Measurements from ENCODE around the gene WWOX. TPM values are rescaled to one million over a fixed set of nuclear protein-coding genes. Genes with fewer than 3 reads are reported as not detected.

WWOX gene
- total RNA-seq, 1 donor from 2014 or later = 12.6 TPM

GRCh38 chr16:78392585-78393195 is 293.2 kb downstream of the WWOX start:
- no peaks in the 10 kb centered on the region for H3K36me3 ChIP-seq (ENCODE audit: control insufficient read depth, insufficient read depth, low read length)
- no peaks in the 10 kb centered on the region for H3K27me3 ChIP-seq (ENCODE audit: control insufficient read depth, insufficient read depth, low read length)
- no peak overlapping the region for H3K4me3 ChIP-seq (ENCODE audit: low read depth, low read length)
- no peak for DNase-seq (ENCODE audit: low read depth)
- TF ChIP-seq, protein P1, sequence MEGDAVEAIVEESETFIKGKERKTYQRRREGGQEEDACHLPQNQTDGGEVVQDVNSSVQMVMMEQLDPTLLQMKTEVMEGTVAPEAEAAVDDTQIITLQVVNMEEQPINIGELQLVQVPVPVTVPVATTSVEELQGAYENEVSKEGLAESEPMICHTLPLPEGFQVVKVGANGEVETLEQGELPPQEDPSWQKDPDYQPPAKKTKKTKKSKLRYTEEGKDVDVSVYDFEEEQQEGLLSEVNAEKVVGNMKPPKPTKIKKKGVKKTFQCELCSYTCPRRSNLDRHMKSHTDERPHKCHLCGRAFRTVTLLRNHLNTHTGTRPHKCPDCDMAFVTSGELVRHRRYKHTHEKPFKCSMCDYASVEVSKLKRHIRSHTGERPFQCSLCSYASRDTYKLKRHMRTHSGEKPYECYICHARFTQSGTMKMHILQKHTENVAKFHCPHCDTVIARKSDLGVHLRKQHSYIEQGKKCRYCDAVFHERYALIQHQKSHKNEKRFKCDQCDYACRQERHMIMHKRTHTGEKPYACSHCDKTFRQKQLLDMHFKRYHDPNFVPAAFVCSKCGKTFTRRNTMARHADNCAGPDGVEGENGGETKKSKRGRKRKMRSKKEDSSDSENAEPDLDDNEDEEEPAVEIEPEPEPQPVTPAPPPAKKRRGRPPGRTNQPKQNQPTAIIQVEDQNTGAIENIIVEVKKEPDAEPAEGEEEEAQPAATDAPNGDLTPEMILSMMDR (IDR thresholded peaks at IDR 0.05; ENCODE audit: insufficient read depth, low read length, severe bottlenecking) = no peak
- no peak for FAIRE-seq

GRCh38 chr16:78395035-78395434 is 295.6 kb downstream of the WWOX start:
- FAIRE-seq = no peak

DNA sequence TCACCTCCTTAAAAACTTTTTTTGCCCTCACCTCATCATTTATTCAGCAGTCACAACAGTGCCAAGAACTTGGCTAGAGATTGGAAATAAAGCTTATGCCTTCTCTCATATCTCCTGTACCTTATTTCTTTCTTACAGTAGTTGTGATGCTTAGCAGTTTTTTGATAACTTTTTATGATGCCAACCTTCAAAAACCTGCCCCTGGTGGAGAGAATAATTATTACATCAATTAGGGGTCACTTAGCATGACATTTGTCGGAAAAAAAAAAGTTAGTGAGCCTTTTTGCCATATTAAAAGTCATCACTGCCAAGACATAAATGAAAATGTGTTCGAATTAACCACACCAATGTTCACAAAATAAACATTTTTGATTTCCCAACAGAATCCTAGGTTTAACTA is 296.6 kb downstream of the WWOX start:
- DNase-seq (ENCODE audit: low read depth) = peak; percentile 2
- TF ChIP-seq, protein P1 (IDR thresholded peaks at IDR 0.05; ENCODE audit: insufficient read depth, low read length, severe bottlenecking) = no peak

More at GRCh38 chr16:78395035-78395434, 295.6 kb downstream of the WWOX start:
- H3K36me3 ChIP-seq (ENCODE audit: control insufficient read depth, insufficient read depth, low read length) = no peaks in the 10 kb centered on the region
- no peak overlapping the region for H3K4me3 ChIP-seq (ENCODE audit: low read depth, low read length)
- DNase-seq (ENCODE audit: low read depth) = no peak
- TF ChIP-seq, protein P1 (IDR thresholded peaks at IDR 0.05; ENCODE audit: insufficient read depth, low read length, severe bottlenecking) = no peak
- H3K27me3 ChIP-seq (ENCODE audit: control insufficient read depth, insufficient read depth, low read length) = no peaks in the 10 kb centered on the region

DNA sequence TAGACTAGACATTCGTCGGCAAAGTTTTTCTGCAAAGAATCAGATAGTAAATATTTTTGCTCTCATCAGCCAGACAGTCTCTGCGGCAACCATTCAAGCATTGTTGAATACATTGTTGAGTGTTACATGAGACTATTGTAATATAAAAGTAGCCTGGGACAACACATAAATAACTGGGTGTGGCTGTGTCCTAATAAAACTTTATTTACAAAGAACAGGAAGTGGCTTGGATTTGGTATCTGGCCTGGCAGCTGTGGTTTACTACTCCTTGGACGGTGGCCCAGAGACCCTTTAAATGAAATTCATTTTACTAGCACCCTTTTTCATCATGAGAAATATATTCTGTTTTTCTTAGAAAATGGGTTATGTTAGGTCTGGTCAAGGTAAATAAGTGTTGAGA is 297.2 kb downstream of the WWOX start:
- Histone ChIP-seq H3K36me3 (ENCODE audit: control insufficient read depth, insufficient read depth, low read length) (no peaks in the 10 kb centered on the region), H3K27me3 (ENCODE audit: control insufficient read depth, insufficient read depth, low read length) (no peaks in the 10 kb centered on the region), H3K4me3 (ENCODE audit: low read depth, low read length) (no peak overlapping the region)
- TF ChIP-seq, protein P1 (IDR thresholded peaks at IDR 0.05; ENCODE audit: insufficient read depth, low read length, severe bottlenecking) = no peak
- no peak for DNase-seq (ENCODE audit: low read depth)
- no peak for FAIRE-seq

More for the DNA sequence above, 296.6 kb downstream of the WWOX start:
- Histone ChIP-seq H3K36me3 (ENCODE audit: control insufficient read depth, insufficient read depth, low read length) (no peaks in the 10 kb centered on the region), H3K4me3 (ENCODE audit: low read depth, low read length) (no peak overlapping the region), H3K27me3 (ENCODE audit: control insufficient read depth, insufficient read depth, low read length) (no peaks in the 10 kb centered on the region)
- FAIRE-seq = no peak

GRCh38 chr16:78399384-78399783 is 299.9 kb downstream of the WWOX start:
- no peak for DNase-seq (ENCODE audit: low read depth)
- TF ChIP-seq, protein P1 (IDR thresholded peaks at IDR 0.05; ENCODE audit: insufficient read depth, low read length, severe bottlenecking) = no peak
- no peak overlapping the region for H3K4me3 ChIP-seq (ENCODE audit: low read depth, low read length)
- no peaks in the 10 kb centered on the region for H3K36me3 ChIP-seq (ENCODE audit: control insufficient read depth, insufficient read depth, low read length)
- no peak for FAIRE-seq
- no peaks in the 10 kb centered on the region for H3K27me3 ChIP-seq (ENCODE audit: control insufficient read depth, insufficient read depth, low read length)

DNA sequence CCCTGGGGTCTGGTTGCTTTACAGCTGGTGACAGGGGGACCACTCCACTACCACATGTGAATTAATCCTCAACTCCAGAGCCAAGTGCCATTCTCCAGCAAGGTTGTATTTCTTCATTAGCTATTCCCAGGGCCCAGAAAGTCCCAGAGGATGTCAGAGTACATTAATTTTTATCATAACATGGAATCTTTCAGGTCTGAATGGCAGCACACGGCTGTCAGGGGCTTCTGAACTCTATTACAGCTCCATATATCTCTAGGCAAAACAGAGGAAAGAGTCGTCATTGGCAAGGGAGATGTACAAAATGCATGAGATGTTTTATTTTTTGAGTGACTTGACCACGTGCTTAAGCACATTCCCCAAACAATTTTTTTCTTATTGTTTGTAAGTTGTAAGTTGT is 303.4 kb downstream of the WWOX start:
- FAIRE-seq (no peak), DNase-seq (ENCODE audit: low read depth) (no peak)
- H3K27me3 ChIP-seq (ENCODE audit: control insufficient read depth, insufficient read depth, low read length) = no peaks in the 10 kb centered on the region
- H3K36me3 ChIP-seq (ENCODE audit: control insufficient read depth, insufficient read depth, low read length) = no peaks in the 10 kb centered on the region
- TF ChIP-seq, protein P1 (IDR thresholded peaks at IDR 0.05; ENCODE audit: insufficient read depth, low read length, severe bottlenecking) = no peak
- H3K4me3 ChIP-seq (ENCODE audit: low read depth, low read length) = no peak overlapping the region

All from bronchial epithelial cell (primary cell).